SK-N-SH treated with all-trans-retinoic acid at 6 μM for 48 hours (cell line): Measurements from ENCODE around the gene BRD4.

ENCODE experiments used
- ATAC-seq: fragments of 200-7000 bp; cut with Tn5 transposase; 3 replicates; pipeline ENCODE4 v1.9.1; 2020; ENCODE audit warnings: mild to moderate bottlenecking, moderate library complexity
- ARNTL ChIP-seq: fragments of 450-650 bp; formaldehyde crosslinking; IDR thresholded peaks from 2 replicates; pipeline ENCODE4 v1.5.0; 2020; ENCODE audit warnings: low read depth, mild to moderate bottlenecking, moderate library complexity, borderline replicate concordance
- CREB5 ChIP-seq: fragments of 250-450 bp; sonication (Bioruptor Pico); IDR thresholded peaks from 2 replicates; pipeline ENCODE4 v1.5.1; 2020; ENCODE audit warnings: low read depth, mild to moderate bottlenecking, moderate library complexity
- GLIS3 ChIP-seq: fragments of 250-450 bp; sonication (Bioruptor Pico); IDR thresholded peaks from 2 replicates; pipeline ENCODE4 v1.5.0; 2020; ENCODE audit warnings: mild to moderate bottlenecking, moderate library complexity
- ISL1 ChIP-seq: fragments of 250-450 bp; sonication (Bioruptor Pico); IDR thresholded peaks from 2 replicates; pipeline ENCODE4 v2.1.2; 2022; ENCODE audit warnings: mild to moderate bottlenecking, moderate library complexity
- OSR1 ChIP-seq: fragments of 250-450 bp; sonication (Bioruptor Pico); IDR thresholded peaks from 2 replicates; pipeline ENCODE4 v1.8.0; 2022; ENCODE audit warnings: moderate library complexity, mild to moderate bottlenecking, inconsistent platforms
- PATZ1 ChIP-seq: fragments of 250-450 bp; sonication (Bioruptor Pico); IDR thresholded peaks from 2 replicates; pipeline ENCODE4 v1.8.0; 2020; ENCODE audit warnings: mild to moderate bottlenecking, moderate library complexity, borderline replicate concordance
- PPARA ChIP-seq: fragments of 250-450 bp; sonication (Bioruptor Pico); IDR thresholded peaks from 2 replicates; pipeline ENCODE4 v1.5.0; 2020; ENCODE audit warnings: mild to moderate bottlenecking, borderline replicate concordance
- RARB ChIP-seq: fragments of 250-450 bp; sonication (Bioruptor Pico); IDR thresholded peaks from 2 replicates; pipeline ENCODE4 v1.8.0; 2021; ENCODE audit warnings: mild to moderate bottlenecking, moderate library complexity
- SNAI2 ChIP-seq: fragments of 250-450 bp; sonication (Bioruptor Pico); IDR thresholded peaks from 2 replicates; pipeline ENCODE4 v1.5.0; 2020; ENCODE audit warnings: mild to moderate bottlenecking, moderate library complexity
- TCF4 ChIP-seq: fragments of 250-450 bp; sonication (Bioruptor Pico); IDR thresholded peaks from 2 replicates; pipeline ENCODE4 v1.8.0; 2021; ENCODE audit warnings: mild to moderate bottlenecking, moderate library complexity, borderline replicate concordance
- TOX ChIP-seq: fragments of 250-450 bp; sonication (Bioruptor Pico); IDR thresholded peaks from 2 replicates; pipeline ENCODE4 v1.8.0; 2021; ENCODE audit warnings: mild to moderate bottlenecking, moderate library complexity, borderline replicate concordance
- ZC3H10 ChIP-seq: fragments of 250-450 bp; sonication (Bioruptor Pico); IDR thresholded peaks from 2 replicates; pipeline ENCODE4 v1.5.1; 2021; ENCODE audit warnings: mild to moderate bottlenecking, moderate library complexity
- ZFP30 ChIP-seq: fragments of 450-650 bp; formaldehyde crosslinking; IDR thresholded peaks from 2 replicates; pipeline ENCODE4 v1.5.0; 2022; ENCODE audit warnings: mild to moderate bottlenecking, moderate library complexity
- ZNF70 ChIP-seq: fragments of 450-650 bp; formaldehyde crosslinking; IDR thresholded peaks from 2 replicates; pipeline ENCODE4 v1.5.0; 2020; ENCODE audit warnings: mild to moderate bottlenecking, moderate library complexity
- ZNF8 ChIP-seq: fragments of 450-650 bp; formaldehyde crosslinking; IDR thresholded peaks from 2 replicates; pipeline ENCODE4 v1.5.0; 2020; ENCODE audit warnings: mild to moderate bottlenecking, moderate library complexity
- TF ChIP-seq, protein P1 (sequence below): fragments of 250-450 bp; sonication (Bioruptor Pico); IDR thresholded peaks from 2 replicates; pipeline ENCODE4 v1.8.0; 2021; ENCODE audit warnings: low read depth, mild to moderate bottlenecking, moderate library complexity, borderline replicate concordance
- TF ChIP-seq, protein P2 (sequence below): fragments of 250-450 bp; sonication (Bioruptor Pico); IDR thresholded peaks from 2 replicates; pipeline ENCODE4 v1.5.0; 2020; ENCODE audit warnings: mild to moderate bottlenecking, moderate library complexity
- TF ChIP-seq, protein P3 (sequence below): fragments of 250-450 bp; sonication (Bioruptor Pico); IDR thresholded peaks from 2 replicates; pipeline ENCODE4 v1.5.1; 2021; ENCODE audit warnings: mild to moderate bottlenecking, moderate library complexity

BRD4 gene

DNA sequence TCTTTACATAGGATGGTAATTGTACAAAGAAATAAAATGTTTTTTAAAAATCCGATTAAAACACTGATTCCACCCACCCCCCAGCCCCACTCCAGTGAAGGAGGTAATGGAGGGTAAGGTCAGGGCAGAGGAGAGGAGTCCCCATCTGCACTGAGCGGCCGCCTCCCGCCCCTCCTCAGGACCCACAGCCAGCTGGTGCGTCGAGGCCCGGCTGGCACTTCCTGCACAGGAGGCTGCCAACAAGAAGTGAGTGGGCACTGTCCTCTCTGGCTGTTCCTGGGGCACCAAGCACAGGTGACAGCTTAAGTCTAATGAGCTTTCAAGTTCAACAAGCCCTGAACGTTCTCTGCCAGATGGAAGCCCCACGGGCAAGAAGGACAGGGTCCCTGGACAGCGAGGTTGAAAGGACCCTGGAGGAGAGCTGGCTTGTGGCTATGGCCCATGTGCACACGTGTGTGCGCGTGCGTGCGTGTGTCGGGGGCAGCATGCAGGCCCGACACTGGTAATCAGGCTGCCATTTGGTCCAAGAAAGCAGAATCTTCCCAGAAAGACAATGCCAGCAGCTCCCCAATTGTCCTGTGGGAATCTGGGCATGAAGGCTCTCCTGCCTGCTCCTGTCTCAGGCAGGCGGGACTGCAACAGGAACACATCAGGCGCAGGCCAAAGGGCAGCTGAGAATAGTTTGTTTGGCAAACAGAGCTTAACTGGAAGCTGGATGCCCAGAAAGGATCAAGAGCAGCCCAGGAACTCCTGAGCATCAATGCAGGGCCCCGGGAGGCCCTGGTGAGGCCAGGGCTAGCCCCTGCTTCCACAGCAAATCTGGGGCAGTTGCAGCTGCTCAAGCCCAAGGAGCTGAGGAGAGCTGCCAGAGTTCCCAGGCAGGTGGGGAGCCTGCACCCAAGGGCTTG is 85.0 kb downstream of the BRD4 start (continued):
- no peak for TF ChIP-seq PATZ1 (CRISPR knock-in tag)
- TF ChIP-seq ARNTL (CRISPR knock-in tag), result no peak
- TF ChIP-seq, all 23 proteins: peak for 0

DNA sequence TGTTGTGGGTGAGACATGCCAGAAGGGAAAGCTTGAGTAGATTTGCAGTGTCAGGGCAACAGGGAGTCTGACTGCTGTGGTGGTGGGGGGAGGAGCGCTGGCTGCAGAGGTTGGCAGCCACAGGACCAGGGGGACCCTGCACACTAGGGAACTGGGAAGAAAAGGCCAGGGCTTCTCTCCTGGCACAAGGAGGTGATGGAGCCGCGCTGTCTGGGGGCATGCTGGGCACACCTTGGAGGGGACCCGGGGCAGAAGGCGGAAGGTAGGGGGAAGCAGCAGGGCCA is 86.2 kb downstream of the BRD4 start:
- TF ChIP-seq, protein P1, sequence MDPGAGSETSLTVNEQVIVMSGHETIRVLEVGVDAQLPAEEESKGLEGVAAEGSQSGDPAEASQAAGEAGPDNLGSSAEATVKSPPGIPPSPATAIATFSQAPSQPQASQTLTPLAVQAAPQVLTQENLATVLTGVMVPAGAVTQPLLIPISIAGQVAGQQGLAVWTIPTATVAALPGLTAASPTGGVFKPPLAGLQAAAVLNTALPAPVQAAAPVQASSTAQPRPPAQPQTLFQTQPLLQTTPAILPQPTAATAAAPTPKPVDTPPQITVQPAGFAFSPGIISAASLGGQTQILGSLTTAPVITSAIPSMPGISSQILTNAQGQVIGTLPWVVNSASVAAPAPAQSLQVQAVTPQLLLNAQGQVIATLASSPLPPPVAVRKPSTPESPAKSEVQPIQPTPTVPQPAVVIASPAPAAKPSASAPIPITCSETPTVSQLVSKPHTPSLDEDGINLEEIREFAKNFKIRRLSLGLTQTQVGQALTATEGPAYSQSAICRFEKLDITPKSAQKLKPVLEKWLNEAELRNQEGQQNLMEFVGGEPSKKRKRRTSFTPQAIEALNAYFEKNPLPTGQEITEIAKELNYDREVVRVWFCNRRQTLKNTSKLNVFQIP (CRISPR knock-in tag), result no peak
- no peak for TF ChIP-seq ISL1 (CRISPR knock-in tag)
- TF ChIP-seq, protein P2, sequence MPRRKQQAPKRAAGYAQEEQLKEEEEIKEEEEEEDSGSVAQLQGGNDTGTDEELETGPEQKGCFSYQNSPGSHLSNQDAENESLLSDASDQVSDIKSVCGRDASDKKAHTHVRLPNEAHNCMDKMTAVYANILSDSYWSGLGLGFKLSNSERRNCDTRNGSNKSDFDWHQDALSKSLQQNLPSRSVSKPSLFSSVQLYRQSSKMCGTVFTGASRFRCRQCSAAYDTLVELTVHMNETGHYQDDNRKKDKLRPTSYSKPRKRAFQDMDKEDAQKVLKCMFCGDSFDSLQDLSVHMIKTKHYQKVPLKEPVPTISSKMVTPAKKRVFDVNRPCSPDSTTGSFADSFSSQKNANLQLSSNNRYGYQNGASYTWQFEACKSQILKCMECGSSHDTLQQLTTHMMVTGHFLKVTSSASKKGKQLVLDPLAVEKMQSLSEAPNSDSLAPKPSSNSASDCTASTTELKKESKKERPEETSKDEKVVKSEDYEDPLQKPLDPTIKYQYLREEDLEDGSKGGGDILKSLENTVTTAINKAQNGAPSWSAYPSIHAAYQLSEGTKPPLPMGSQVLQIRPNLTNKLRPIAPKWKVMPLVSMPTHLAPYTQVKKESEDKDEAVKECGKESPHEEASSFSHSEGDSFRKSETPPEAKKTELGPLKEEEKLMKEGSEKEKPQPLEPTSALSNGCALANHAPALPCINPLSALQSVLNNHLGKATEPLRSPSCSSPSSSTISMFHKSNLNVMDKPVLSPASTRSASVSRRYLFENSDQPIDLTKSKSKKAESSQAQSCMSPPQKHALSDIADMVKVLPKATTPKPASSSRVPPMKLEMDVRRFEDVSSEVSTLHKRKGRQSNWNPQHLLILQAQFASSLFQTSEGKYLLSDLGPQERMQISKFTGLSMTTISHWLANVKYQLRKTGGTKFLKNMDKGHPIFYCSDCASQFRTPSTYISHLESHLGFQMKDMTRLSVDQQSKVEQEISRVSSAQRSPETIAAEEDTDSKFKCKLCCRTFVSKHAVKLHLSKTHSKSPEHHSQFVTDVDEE (CRISPR knock-in tag), result no peak
- TF ChIP-seq ZNF70 (CRISPR knock-in tag), result no peak
- no peak for TF ChIP-seq ZFP30 (CRISPR knock-in tag)
- no peak for TF ChIP-seq PPARA (CRISPR knock-in tag)
- TF ChIP-seq ARNTL (CRISPR knock-in tag), result no peak
- no peak for TF ChIP-seq RARB (CRISPR knock-in tag)
- TF ChIP-seq GLIS3, result no peak
- no peak for TF ChIP-seq ZC3H10
- TF ChIP-seq TOX (CRISPR knock-in tag), result no peak
- TF ChIP-seq TCF4 (CRISPR knock-in tag), result no peak
- TF ChIP-seq ZNF8 (CRISPR knock-in tag), result no peak
- no peak for TF ChIP-seq CREB5 (CRISPR knock-in tag)
- TF ChIP-seq, all 23 proteins: peak for 0
- no peak for ATAC-seq

GRCh38 chr19:15245370-15246197 is 86.8 kb downstream of the BRD4 start:
- ATAC-seq, result no peak
- TF ChIP-seq SNAI2 (CRISPR knock-in tag) (no peak), OSR1 (CRISPR knock-in tag) (no peak), PATZ1 (CRISPR knock-in tag) (no peak), CREB5 (CRISPR knock-in tag) (no peak), GLIS3 (no peak), ARNTL (CRISPR knock-in tag) (no peak)
- TF ChIP-seq, protein P3, sequence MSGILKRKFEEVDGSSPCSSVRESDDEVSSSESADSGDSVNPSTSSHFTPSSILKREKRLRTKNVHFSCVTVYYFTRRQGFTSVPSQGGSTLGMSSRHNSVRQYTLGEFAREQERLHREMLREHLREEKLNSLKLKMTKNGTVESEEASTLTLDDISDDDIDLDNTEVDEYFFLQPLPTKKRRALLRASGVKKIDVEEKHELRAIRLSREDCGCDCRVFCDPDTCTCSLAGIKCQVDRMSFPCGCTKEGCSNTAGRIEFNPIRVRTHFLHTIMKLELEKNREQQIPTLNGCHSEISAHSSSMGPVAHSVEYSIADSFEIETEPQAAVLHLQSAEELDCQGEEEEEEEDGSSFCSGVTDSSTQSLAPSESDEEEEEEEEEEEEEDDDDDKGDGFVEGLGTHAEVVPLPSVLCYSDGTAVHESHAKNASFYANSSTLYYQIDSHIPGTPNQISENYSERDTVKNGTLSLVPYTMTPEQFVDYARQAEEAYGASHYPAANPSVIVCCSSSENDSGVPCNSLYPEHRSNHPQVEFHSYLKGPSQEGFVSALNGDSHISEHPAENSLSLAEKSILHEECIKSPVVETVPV, result no peak
